VCaP (cell line): ENCODE results near the gene SNX27.

Source experiments
- H3K27ac ChIP-seq: fragments of 450-650 bp; 2 replicates; pipeline ENCODE4 v1.5.1; 2017
- TF ChIP-seq, protein P1 (sequence below): fragments of 450-650 bp; conservative IDR thresholded peaks from 2 replicates; pipeline ENCODE4 v1.5.1; 2017; ENCODE audit warnings: mild to moderate bottlenecking, moderate library complexity

Gene SNX27

GRCh38 chr1:151611832-151612500 lies at the start of gene SNX27:
Gene SNX27 (plus strand): TSS chr1:151612050. CDS start chr1:151612202, 152 bp downstream.
- TF ChIP-seq, protein P1, sequence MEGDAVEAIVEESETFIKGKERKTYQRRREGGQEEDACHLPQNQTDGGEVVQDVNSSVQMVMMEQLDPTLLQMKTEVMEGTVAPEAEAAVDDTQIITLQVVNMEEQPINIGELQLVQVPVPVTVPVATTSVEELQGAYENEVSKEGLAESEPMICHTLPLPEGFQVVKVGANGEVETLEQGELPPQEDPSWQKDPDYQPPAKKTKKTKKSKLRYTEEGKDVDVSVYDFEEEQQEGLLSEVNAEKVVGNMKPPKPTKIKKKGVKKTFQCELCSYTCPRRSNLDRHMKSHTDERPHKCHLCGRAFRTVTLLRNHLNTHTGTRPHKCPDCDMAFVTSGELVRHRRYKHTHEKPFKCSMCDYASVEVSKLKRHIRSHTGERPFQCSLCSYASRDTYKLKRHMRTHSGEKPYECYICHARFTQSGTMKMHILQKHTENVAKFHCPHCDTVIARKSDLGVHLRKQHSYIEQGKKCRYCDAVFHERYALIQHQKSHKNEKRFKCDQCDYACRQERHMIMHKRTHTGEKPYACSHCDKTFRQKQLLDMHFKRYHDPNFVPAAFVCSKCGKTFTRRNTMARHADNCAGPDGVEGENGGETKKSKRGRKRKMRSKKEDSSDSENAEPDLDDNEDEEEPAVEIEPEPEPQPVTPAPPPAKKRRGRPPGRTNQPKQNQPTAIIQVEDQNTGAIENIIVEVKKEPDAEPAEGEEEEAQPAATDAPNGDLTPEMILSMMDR = no peak
- peak within 1 kb of the TSS; percentile 86 for H3K27ac ChIP-seq

- H3K27ac ChIP-seq = no peak overlapping the region
- TF ChIP-seq, protein P1 = no peak
Observed at GRCh38 chr1:151562661-151563060, 49.2 kb upstream of the SNX27 start.

- no peak overlapping the region for H3K27ac ChIP-seq
Observed at GRCh38 chr1:151563376-151563775, 48.5 kb upstream of the SNX27 start.

GRCh38 chr1:151565502-151566189 lies 46.2 kb upstream of the SNX27 start:
- TF ChIP-seq, protein P1 = no peak
- H3K27ac ChIP-seq = no peak overlapping the region

More at GRCh38 chr1:151563376-151563775, 48.5 kb upstream of the SNX27 start:
- TF ChIP-seq, protein P1 = no peak

- TF ChIP-seq, protein P1 = no peak
- peak overlapping the region; percentile 42; the same call in 1 of the 2 replicates for H3K27ac ChIP-seq
Observed at GRCh38 chr1:151568626-151569088, 43.2 kb upstream of the SNX27 start.

- TF ChIP-seq, protein P1 = no peak
- peak overlapping the region; percentile 42; the same call in 1 of the 2 replicates for H3K27ac ChIP-seq
Observed at GRCh38 chr1:151570819-151571218, 41.0 kb upstream of the SNX27 start.
